ENCODE results near the gene WDR37. TPM values are rescaled to one million over a fixed set of nuclear protein-coding genes. Genes with fewer than 3 reads are reported as not detected.

Gene WDR37
- total RNA-seq, 1 experiment from 2014 or later, result 9.6 TPM

GRCh38 chr10:1155791-1156615 is 99.8 kb downstream of the WDR37 start:
- in situ Hi-C loops (cut with HindIII; ENCODE audit: low pct_unique_long_range_greater_than_20kb, low sequenced_read_pairs) (no loop called here), intact Hi-C loops (cut with micrococcal nuclease; ENCODE audit: unreplicated experiment) (no loop called here)
- DNase-seq (ENCODE audit: low read depth, low spot score) (no peak), ATAC-seq (no peak)
- Histone ChIP-seq H3K4me1 (ENCODE audit: control insufficient read depth, insufficient read depth, low read length) (no peaks in the 10 kb centered on the region), H3K27ac (ENCODE audit: low read length) (no peak overlapping the region), H3K36me3 (ENCODE audit: control insufficient read depth, insufficient read depth, low read length) (no peaks in the 10 kb centered on the region), H3K27me3 (ENCODE audit: control insufficient read depth, insufficient read depth, low read length) (no peaks in the 10 kb centered on the region), H3K9me3 (ENCODE audit: control insufficient read depth, insufficient read depth, low read depth, low read length) (no peaks in the 10 kb centered on the region), H3K4me3 (ENCODE audit: low read depth in 2 of 2, low read length in 2 of 2) (no peak overlapping the region)
- BruUV-seq (replicated peaks), result no TSS peak
- CTCF ChIA-PET, result no interaction called here
- POLR2A ChIA-PET, result no interaction called here
- no peak for TF ChIP-seq POLR2AphosphoS5 (IDR thresholded peaks at IDR 0.05; ENCODE audit: low read depth, low read length)

GRCh38 chr10:1156616-1156886 is 100.4 kb downstream of the WDR37 start:
- BruUV-seq (replicated peaks), result no TSS peak
- POLR2A ChIA-PET, result no interaction called here
- no peak overlapping the region for H3K4me3 ChIP-seq (ENCODE audit: low read depth in 2 of 2, low read length in 2 of 2)
- TF ChIP-seq TCF7L2 (IDR thresholded peaks at IDR 0.05; ENCODE audit: low read depth, low read length) (no peak), POLR2AphosphoS5 (IDR thresholded peaks at IDR 0.05; ENCODE audit: low read depth, low read length) (no peak), SIN3A (IDR thresholded peaks at IDR 0.05; ENCODE audit: borderline replicate concordance, insufficient read depth, low read depth, low read length) (no peak), REST (IDR thresholded peaks at IDR 0.05; ENCODE audit: insufficient read depth in 1 of 2, low read depth in 2 of 2, low read length in 1 of 2) (no peak), CTCF (IDR thresholded peaks at IDR 0.05) (no peak)
- no peaks in the 10 kb centered on the region for H3K36me3 ChIP-seq (ENCODE audit: control insufficient read depth, insufficient read depth, low read length)
- intact Hi-C loops (cut with micrococcal nuclease; ENCODE audit: unreplicated experiment) (no loop called here), in situ Hi-C loops (cut with HindIII; ENCODE audit: low pct_unique_long_range_greater_than_20kb, low sequenced_read_pairs) (no loop called here)
- DNase-seq (ENCODE audit: low read depth, low spot score) (no peak), ATAC-seq (no peak)
- H3K27ac ChIP-seq (ENCODE audit: low read length), result no peak overlapping the region
- no peaks in the 10 kb centered on the region for H3K9me3 ChIP-seq (ENCODE audit: control insufficient read depth, insufficient read depth, low read depth, low read length)
- CTCF ChIA-PET, result no interaction called here
- no peaks in the 10 kb centered on the region for H3K27me3 ChIP-seq (ENCODE audit: control insufficient read depth, insufficient read depth, low read length)
- no peaks in the 10 kb centered on the region for H3K4me1 ChIP-seq (ENCODE audit: control insufficient read depth, insufficient read depth, low read length)

- ChIA-PET POLR2A (no interaction called here), CTCF (no interaction called here)
- ATAC-seq, result no peak
- no peaks in the 10 kb centered on the region for H3K9me3 ChIP-seq (ENCODE audit: control insufficient read depth, insufficient read depth, low read depth, low read length)
- TF ChIP-seq CTCF (IDR thresholded peaks at IDR 0.05) (no peak), POLR2AphosphoS5 (IDR thresholded peaks at IDR 0.05; ENCODE audit: low read depth, low read length) (no peak), SIN3A (IDR thresholded peaks at IDR 0.05; ENCODE audit: borderline replicate concordance, insufficient read depth, low read depth, low read length) (no peak), TCF7L2 (IDR thresholded peaks at IDR 0.05; ENCODE audit: low read depth, low read length) (no peak), REST (IDR thresholded peaks at IDR 0.05; ENCODE audit: insufficient read depth in 1 of 2, low read depth in 2 of 2, low read length in 1 of 2) (no peak)
- no peaks in the 10 kb centered on the region for H3K4me1 ChIP-seq (ENCODE audit: control insufficient read depth, insufficient read depth, low read length)
- no peak for DNase-seq (ENCODE audit: low read depth, low spot score)
- H3K27me3 ChIP-seq (ENCODE audit: control insufficient read depth, insufficient read depth, low read length), result no peaks in the 10 kb centered on the region
- BruUV-seq (replicated peaks), result no TSS peak
- in situ Hi-C loops (cut with HindIII; ENCODE audit: low pct_unique_long_range_greater_than_20kb, low sequenced_read_pairs) (no loop called here), intact Hi-C loops (cut with micrococcal nuclease; ENCODE audit: unreplicated experiment) (no loop called here)
- no peak overlapping the region for H3K27ac ChIP-seq (ENCODE audit: low read length)
- no peaks in the 10 kb centered on the region for H3K36me3 ChIP-seq (ENCODE audit: control insufficient read depth, insufficient read depth, low read length)
- H3K4me3 ChIP-seq (ENCODE audit: low read depth in 2 of 2, low read length in 2 of 2), result no peak overlapping the region
Measured at GRCh38 chr10:1156921-1157614, 100.9 kb downstream of the WDR37 start.
